GM10266 (cell line): ENCODE results near the gene RC3H1.
A peak's percentile ranks its signal among the peaks of the same experiment; 100 is the strongest.

ENCODE experiments used
- DNase-seq: peaks from one replicate; pipeline ENCODE4 v3.0.0; 2012; ENCODE audit errors: extremely low spot score
- CTCF ChIP-seq: IDR thresholded peaks from 2 replicates; pipeline ENCODE4 v1.5.1; 2012; ENCODE audit warnings: mild to moderate bottlenecking, low read depth; ENCODE audit not compliant: control insufficient read depth, insufficient read depth; ENCODE audit errors: missing control alignments

The RC3H1 gene

GRCh38 chr1:173917635-173918493 is 104.3 kb downstream of the RC3H1 start:
- TF ChIP-seq CTCF = no peak
- DNase-seq = no peak

GRCh38 chr1:173917149-173917548 is 105.0 kb downstream of the RC3H1 start, which contains the start of gene SERPINC1:
TSS of gene SERPINC1 (minus strand) at chr1:173917327. CDS start at chr1:173917259, 68 bp downstream.
- no peak for TF ChIP-seq CTCF

GRCh38 chr1:173916667-173917066 is 105.5 kb downstream of the RC3H1 start:
- DNase-seq = no peak
- no peak for TF ChIP-seq CTCF

More at GRCh38 chr1:173917149-173917548, 105.0 kb downstream of the RC3H1 start, which contains the start of gene SERPINC1:
- no peak for DNase-seq

GRCh38 chr1:173915596-173915995 is 106.6 kb downstream of the RC3H1 start:
- TF ChIP-seq CTCF = no peak
- DNase-seq = no peak

GRCh38 chr1:173914366-173914871 is 107.7 kb downstream of the RC3H1 start:
- peak; percentile 60 for TF ChIP-seq CTCF
- DNase-seq = peak; percentile 40

GRCh38 chr1:173913111-173913510 is 109.0 kb downstream of the RC3H1 start:
- TF ChIP-seq CTCF = no peak

More at GRCh38 chr1:173913111-173913510, 109.0 kb downstream of the RC3H1 start:
- DNase-seq = no peak
